Vagina (tissue), 2 donors: Measurements from ENCODE around the gene METTL25.

ENCODE experiments used
- CTCF ChIP-seq, 3 experiments: fragments of 450-650 bp in 2 of 3; fragments of 200-600 bp in 1 of 3; sonication (generic) in 1 of 3; IDR thresholded peaks; one replicate each; pipeline ENCODE4 v1.5.1; 2017 to 2019; ENCODE audit warnings: antibody characterized with exemption in 3 of 3, mild to moderate bottlenecking in 2 of 3, moderate library complexity in 2 of 3
- POLR2A ChIP-seq, 2 donors: fragments of 450-650 bp; IDR thresholded peaks; one replicate each; pipeline ENCODE4 v1.6.1; 2017; ENCODE audit warnings: antibody characterized with exemption in 2 of 2, mild to moderate bottlenecking in 2 of 2, moderate library complexity in 2 of 2
- POLR2AphosphoS5 ChIP-seq, 2 donors: sonication (generic); formaldehyde crosslinking; IDR thresholded peaks; one replicate each; pipeline ENCODE4 v1.9.0; 2017; ENCODE audit warnings: antibody characterized with exemption in 2 of 2, mild to moderate bottlenecking in 2 of 2, low read depth in 1 of 2; ENCODE audit not compliant: insufficient read depth in 1 of 2

DNA sequence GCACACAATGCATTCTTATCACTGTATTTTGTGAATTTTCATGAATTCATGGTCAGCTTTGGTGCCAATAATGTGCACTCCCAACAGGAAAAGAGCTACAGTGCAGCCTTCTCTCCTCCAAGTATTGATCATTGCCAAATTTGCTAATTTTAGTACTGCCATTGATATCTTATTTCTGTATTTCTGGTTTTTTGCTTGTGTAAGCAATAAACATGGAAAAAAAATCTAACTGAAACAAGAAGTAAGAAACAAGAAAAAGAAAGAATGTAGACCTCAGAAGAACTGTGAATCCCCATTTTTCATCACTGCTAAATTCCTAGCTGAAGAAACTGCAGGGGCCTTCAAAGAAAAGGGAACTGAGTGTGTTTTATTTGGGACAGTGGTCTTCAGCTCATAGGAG is 161.2 kb downstream of the METTL25 start:
- TF ChIP-seq POLR2A (IDR thresholded peaks at IDR 0.05) (no peak), CTCF (IDR thresholded peaks at IDR 0.05) (no peak), POLR2AphosphoS5 (IDR thresholded peaks at IDR 0.05; ENCODE audit: insufficient read depth in 1 of 2, low read depth in 1 of 2) (no peak)
